NCI-H1105 treated with DMSO at 0.1 percent for 48 hours (cell line): Measurements from ENCODE around the gene GPBAR1.
A peak's percentile ranks its signal among the peaks of the same experiment; 100 is the strongest.

Experiments
- DNase-seq: peaks from one replicate; lab custom pipeline; 2025; lab: John Stamatoyannopoulos, UW

The GPBAR1 gene

DNA sequence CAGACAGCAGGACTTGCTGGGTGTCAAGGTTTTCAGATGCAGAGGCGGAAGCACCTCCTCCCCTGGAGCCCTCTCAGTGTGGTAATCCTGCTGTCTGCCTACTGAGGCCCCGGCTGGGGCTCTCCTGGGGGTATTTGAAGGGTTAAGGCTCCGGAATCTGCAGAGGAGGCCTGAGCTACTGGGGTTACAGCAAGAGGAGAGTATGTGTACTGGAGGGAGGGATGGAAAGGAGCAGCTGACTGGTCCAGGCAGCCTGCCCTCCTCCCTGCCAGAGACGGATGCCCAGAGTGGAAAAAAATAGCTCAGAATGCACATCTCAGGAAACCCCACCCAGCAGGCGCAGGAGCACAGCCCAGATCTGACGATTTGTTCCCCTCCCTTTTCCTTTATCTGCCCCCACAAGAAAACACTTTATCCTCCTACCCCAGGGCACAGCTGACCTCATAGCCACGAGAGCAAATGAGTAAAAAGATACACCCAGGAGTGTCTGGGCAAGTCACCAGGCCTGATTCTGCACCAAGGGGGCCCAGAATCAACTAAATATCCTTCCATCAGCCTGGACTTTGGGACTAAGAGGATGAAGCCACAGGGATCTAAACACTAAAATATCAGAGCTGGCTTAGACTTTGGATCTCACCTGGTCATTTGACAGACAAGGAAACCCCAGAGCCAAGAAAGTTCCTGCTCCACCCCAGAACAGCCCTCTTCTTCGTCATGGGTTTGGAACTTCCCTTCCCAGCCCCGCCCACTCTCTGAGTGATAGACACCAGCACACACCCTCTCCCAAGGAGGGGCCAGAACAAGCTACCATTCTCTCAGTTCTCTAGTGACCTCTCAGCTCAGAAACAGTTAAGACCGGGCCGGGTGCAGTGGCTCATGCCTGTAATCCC, 26.0 kb downstream of the GPBAR1 start:
- no peak for DNase-seq

DNA sequence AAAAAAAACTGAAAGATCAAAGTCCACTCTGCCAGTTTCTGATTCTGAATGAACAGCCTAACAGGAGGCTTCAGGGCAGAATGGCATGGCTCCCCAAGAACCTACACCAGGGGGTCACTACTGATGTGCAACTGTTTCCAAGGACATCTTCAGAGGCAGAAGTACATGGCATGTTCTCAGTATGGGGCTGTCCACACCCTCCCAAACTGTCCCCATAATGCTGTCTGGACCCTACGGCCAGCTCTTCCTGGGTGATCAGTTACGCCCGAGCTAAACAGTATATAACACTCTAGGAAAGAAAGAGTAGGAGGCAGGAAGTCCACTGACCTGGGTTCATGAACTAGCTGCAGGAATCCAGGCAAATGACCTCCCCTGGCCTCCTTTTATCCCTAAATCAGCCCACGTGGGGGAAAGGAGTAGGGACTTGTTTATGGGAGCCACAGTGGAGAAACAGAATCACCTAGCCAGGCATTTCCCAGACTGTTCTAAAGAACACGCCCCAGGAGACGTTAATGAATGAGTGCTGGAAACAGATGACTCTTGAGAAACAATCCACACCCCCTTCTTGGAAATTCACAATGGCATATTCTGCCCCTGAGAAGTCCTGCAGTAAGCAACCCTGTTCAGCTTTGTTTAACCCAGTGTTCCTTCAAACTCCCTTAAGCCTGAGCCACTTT, 29.0 kb downstream of the GPBAR1 start:
- DNase-seq: no peak

DNA sequence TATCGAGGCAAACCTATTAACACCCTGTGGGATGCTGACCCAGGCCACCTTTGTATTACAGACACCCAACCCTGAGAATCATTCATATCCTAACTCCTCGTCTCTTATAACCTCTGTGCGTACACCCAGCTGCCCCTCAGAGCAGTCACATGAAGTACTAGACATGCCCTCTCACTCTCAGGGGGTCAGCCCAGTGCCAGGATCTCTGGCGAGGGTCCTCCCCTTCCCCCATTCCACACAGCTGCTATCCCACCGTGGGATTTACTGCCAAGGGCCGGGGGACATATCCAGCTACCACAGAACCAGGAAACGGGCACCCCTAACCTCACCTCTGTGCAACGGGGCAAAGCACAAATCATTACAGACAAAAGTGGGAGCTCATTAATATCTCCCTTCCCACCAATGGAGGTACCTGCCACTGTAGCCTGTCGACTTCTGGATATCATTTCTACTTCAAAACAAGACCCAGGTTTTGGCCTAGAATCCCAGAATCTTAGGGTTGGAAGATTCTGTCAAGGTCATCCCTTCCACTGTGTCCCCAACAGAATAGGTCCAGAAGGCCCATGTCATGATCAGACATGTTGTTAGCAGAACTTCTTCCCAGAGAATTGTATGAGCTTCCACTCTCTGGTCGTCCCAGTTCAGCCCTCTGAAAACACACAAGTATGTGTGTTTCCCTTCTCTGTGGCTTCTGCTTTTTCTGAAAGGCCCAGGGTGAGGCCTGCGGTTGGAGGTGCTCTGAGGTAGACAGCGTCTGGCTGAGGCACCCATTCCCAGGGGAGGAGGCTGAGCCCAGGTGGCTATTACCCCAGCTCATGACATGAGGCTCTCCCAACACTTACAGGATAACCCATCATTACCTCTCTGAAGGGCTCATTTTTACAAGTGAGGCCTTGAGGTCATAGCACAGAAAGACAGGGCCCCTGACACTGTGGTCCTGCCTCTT, 29.8 kb downstream of the GPBAR1 start:
- no peak for DNase-seq

DNA sequence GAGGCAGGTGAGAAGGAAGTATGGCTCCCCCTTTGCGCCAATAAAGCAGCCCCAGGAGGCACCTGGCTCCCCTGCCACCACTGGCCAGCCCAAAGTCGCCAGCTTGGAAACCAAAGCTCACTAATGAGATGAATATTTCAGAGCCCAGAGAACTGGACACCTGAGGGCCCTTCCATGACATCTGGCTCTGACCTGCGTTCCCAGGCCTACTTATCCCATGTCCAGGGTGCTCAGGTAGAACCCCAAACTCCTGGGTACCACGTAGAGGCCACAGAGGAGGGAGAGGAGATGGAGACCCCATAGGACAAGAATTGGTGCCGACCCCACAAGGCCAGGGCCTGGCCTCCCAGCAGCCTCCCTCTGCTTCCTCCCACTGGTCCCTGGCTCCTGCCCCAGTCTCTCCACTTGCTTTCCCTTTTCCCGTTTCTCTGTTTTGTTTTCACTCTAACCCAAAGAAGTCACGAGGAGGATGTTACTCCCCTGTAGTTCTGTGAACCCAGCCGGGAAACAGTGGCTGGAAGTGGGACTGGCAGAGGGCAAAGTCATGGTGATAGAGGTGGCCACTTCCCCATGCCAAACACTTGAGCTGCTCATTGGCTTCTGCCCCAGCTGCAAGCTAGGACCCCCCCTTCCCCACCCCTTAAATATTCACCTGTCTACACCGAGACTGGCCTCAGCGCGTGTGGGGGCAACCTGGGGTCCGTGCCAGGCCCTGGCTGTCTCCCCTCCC, 30.7 kb downstream of the GPBAR1 start:
- DNase-seq: no peak

DNA sequence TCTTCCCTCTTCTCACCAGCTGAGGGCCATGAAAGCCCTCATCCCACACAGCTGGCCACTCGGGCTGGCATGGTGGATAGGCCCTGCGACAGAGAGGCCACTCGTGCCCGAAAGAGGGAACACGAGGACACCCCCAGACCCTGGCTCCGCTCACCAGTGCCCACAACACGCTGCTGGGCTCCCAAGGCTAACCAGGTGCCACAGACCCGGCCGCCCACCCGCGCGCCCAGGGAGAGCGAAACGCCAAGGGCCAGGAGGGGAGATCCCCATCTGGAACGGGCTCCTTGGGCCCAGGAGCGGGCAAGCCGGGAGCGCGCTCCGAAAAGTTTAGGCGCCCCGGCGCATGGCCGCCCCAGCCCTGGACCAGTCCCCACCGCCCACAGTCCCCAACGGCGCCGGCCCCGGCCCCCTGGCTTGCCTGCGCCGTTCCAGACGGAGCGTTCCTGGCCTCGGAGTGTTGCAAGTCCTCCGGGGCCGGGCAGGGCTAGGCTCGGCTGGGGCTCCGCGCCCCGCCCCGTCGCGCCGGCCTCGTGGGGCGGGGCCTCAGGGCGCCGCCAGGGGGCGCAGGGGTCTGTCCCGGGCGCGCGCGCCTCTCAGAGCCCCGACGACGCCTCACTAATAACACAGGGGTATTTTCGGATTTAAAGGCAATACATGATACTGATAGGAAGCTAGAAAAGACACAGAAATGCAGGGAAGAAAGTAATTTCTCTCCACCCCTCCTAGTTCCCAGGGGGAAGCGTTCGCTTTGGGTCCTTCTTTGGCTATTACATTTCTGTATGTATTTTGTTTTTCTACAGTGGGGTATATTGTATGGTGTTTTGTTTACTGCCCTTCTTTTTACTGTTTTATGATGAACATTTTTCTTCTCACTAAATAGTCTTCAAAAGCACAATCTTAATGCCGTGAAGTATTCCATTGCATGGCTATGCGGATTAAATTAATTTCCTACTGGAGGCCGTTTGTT, 31.5 kb downstream of the GPBAR1 start, which contains the start of gene TMBIM1:
Gene TMBIM1 (minus strand): TSS at position 456 of the 967 bp plus-strand sequence. CDS start 10,362 bp downstream, outside the sequence.
- DNase-seq: no peak

DNA sequence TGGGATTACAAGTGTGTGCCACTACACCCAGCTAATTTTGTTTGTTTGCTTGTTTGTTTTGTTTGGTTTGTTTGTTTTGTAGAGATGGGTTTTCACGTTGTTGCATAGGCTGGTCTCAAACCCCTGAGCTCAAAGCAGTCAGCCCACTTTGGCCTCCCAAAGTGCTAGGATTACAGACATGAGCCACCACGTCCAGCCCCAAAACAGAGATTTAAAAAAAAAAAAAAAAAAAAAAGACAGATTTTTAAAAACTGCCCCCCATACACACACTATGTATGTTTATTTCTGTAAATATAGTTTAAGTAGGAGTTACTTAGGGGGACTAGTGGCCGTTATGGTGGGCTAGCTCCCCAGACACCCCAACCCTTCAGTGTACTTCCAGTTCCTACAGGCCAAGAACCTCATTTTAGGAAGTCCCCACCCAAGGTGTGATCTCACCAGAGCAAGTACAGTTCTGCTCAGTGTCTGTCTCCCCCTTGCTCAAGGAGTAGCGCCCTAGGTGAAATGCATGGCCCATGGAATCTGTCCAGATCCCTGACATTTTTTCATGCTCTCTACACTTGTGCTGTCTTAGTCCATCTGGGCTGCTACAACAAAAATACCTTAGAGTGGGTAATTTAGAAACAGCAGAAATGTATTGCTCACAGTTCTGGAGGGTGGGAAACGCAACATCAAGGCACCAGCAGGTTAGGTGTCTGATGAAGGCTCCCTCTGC, 33.1 kb downstream of the GPBAR1 start:
- no peak for DNase-seq

DNA sequence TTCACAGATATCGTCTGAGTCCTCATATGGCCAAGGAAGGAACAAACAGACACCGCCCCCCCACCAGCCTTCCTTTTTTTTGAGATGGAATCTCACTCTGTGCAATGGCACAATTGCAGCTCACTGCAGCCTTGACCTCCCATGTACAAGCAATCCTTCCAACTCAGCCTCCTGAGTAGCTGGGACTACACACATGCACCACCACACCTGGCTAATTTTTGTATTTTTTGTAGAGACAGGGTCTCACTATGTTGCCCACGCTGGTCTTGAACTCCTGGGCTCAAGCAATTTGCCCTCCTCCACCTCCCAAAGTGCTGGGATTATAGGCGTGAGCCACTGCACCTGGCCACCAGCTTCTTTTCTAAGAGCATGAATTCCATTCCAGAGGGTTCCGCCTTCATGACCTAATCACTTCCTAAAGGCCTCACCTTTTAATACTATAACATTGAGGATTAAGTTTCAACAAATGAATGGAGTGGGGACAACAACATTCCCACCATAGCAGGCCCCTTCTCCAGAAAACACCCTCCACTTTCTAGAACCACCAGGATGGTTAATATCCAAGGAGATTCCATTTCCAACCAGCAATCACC, 33.7 kb downstream of the GPBAR1 start:
- DNase-seq: no peak

DNA sequence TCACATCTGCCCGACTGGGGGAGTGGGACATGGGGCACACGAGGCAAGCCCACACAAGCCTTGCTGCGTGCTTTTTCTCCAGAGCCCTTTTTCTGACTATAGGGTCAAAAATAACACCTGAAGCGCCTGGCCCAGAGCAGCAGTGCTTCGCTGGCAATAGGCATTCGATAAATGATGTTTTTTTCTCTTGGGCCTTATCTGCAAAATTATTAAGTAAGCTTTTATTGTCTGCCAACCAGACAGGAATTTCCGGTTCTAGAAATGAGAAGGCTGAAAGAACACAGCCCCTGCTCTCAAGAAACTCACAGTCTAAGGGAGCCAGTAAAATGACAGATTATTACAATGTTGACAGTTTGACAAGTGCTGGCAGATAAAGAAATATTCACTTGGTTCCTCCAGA, 34.2 kb downstream of the GPBAR1 start:
- DNase-seq: no peak

DNA sequence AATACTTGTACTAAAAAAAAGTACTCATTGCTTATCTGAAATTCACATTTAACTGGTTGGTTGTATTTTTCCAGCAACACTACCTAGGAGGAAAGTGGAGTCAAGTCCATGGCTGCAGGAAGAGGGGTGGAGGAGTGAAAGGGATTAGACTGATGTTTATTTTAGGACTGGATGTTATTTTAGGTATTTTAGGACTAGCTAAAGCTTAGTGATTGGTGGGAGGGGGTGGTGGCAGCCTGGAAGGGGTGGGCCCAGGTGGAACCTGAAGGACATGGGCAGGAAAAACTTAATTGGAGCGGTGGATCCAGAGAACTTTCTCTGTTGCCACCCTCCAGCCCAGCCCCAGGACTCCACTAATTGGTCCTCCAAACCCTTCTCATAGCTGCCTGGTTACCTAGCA, 35.4 kb downstream of the GPBAR1 start:
- DNase-seq: no peak

DNA sequence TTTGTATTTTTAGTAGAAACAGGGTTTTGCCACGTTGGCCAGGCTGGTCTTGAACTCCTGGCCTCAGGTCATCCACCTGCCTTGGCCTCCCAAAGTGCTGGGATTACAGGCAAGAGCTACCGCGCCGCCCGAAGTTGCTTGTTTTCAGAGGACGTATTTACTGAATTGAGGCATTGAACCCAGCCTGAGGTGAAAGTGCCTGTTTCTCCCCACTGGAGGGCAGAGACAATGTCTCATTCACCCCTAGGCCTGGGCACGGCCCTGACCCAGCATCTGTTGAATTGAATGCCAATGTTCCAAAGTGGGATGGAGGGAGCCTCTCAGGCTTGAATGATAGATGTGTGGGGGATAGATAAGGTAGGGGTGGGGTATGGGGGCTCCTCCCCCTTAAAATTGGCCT, 36.0 kb downstream of the GPBAR1 start:
- DNase-seq: no peak

DNA sequence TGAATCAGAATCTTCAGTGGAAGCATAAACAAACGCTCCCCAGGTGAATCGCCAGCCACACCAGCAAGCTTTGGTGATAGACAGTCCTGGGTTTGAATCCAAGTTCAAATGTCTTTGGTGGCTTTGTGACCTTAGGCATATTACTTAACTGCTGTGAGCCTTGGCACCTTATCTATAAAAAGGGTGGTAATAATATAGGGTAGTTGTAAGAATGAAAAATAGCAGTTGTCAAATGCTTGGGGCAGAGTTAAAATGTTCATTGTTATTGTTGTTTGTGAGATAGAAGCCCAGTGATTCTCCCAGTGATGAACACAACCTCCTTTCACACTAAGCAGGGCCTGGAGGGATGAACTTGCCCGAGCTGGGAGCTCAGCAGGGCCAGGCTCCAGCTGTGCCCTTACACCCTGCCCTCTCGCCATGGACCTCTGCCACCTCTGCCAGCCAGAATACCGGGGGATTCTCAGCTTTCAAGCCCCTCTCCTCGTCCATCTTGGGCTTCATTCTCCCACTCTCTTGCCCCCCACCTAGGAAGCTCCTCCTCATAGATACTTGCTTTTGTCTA, 37.6 kb downstream of the GPBAR1 start:
- no peak for DNase-seq

DNA sequence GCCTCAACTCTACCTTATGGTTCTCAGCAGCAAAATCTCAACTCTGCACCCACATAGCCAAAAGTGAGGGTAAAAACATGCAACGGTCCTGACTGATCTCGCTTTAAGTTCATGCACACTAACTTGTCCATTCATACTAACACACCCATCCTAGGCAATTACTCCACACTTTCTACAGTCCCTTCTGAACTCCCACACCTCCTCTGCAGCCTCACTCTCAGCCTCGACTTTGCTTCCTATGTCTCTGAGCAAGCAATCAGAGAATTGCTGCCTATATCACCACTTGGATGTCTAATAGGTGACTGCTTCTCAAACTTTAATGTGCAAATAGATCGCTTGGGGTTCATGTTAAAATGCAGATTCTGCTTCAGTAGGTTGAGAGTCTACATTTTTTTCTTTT, 39.3 kb downstream of the GPBAR1 start:
- no peak for DNase-seq

DNA sequence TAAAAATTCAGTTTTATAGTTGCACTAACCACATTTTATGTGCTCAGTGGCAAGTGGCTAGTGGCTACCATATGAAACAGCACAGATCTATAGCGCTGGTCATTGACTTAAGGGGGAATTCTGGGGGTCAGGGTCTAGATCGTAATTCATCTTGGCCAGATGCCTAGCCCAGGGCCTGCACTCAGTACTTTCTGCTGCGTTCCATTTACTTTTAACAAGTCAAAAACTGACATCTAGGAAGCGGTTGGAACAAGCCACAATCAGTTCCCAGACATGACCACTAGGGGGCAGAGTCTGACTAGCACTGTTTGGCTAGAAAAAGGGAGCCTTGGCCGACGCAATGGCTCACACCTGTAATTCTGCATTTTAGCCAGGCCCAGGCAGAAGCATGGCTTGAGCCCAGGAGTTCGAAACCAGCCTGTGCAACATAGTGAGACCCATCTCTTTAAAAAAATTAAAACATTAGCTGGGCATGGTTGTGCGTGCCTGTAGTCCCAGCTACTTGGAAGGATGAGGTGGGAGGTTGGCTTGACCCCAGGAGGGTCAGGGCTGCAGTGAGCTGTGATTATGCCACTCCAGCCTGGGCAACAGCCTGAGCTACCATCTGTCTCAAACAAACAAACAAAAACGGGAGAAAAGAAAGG, 40.5 kb downstream of the GPBAR1 start:
- peak; percentile 72 for DNase-seq

DNA sequence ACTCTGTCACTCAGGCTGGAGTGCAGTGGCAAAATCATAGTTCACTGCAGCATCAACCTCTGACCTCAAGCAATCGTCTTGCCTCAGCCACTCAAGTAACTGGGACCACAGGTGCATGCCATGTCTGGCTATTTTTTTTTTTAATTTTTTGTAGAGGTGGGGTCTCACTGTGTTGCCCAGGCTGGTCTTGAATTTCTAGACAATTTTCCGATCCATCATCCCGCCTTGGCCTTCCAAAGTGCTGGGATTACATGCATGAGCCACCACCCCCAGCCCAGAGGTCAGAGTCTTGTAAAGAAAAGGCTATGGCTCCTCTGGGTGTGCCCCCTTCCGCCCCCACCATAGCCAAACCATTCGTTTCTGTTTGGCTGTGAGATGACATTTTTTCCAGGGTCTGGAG, 44.6 kb downstream of the GPBAR1 start:
- DNase-seq: no peak

DNA sequence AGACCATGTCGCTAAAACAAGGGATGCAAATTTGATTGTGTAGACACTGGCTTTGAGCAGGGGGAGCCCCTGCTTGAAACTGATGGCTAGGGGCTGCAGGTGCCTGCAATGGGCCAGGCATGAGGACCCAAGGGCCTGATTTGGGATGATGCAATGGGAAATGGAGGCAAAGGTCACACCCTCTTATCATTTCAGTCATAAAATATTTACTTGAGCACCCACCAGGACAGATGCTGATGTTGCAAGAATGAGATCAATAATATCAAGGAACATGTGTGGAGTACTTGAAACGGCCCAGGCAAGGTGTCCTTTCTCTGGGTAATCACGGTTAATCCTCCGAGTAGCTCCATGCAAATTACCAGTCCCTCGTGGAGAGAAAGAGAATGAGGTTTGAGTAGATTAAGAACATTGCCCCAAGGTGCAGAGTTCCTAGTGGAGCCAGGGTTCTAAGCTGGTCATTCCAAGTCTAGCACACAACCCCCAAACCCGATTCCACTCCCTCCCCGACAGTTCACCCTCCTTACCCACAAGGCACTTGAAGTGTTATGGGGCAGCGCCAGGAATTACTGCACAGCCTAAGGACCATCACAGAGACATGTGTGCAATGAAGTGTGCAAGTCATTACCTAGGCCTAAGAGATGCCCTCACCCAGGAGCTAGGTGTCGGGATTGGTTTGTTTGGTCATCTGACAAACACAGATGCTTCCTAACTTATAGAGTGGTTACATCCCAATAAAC, 45.5 kb downstream of the GPBAR1 start:
- no peak for DNase-seq

DNA sequence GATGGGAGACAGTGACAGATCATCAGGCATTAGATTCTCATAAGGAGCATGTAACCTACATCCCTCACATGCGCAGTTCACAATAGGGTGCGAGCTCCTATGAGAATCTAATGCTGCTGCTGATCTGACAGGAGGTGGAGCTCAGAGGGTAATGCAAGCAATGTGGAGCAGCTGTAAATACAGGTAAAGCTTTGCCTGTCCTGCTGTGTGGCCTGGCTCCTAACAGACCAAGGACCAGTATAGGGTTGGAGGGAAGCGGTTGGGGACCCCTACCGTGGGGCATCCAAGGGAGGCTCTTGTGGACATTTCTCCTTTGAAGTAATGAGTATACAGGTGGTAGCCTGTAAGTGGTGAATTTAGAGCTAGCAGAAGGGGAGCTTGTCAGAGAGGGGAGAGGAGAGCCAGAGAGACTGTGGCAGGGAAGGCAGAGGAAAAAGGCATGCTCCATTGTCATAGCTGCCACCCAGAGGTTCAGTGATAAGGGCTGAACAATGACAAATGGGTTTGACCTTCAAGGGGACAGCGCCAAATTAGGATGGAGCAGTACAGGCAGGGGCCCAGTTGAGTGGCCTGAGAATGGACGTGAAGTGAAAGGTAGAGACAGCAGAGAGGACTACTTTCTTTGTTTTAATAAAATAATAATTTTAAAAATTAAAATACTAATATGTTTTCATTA, 46.7 kb downstream of the GPBAR1 start:
- no peak for DNase-seq
